H9 (cell line): ENCODE data around the gene PAEP. TPM values are rescaled to one million over a fixed set of nuclear protein-coding genes. Genes with fewer than 3 reads are reported as not detected.

Source experiments
- DNase-seq: peaks from one replicate; pipeline ENCODE4 v3.0.0-alpha.2; 2017
- H2AFZ ChIP-seq: one replicate; pipeline ENCODE4 v1.6.1; 2013; ENCODE audit warnings: mild to moderate bottlenecking, low read length, control low read depth, moderate library complexity
- H2AK5ac ChIP-seq: 2 replicates; pipeline ENCODE4 v1.6.1; 2013; ENCODE audit warnings: low read length, control low read depth, mixed read lengths; ENCODE audit not compliant: insufficient read length
- H2BK120ac ChIP-seq: one replicate; pipeline ENCODE4 v1.6.1; 2013; ENCODE audit warnings: low read depth, mild to moderate bottlenecking, low read length, control low read depth, inconsistent platforms; ENCODE audit not compliant: poor library complexity, severe bottlenecking
- H2BK12ac ChIP-seq: 2 replicates; pipeline ENCODE4 v1.6.1; 2013; ENCODE audit warnings: low read length, control low read depth, mixed read lengths, low read depth; ENCODE audit not compliant: insufficient read length
- H2BK15ac ChIP-seq: 2 replicates; pipeline ENCODE4 v1.6.1; 2013; ENCODE audit warnings: low read depth, low read length, control low read depth
- H2BK20ac ChIP-seq: one replicate; pipeline ENCODE4 v1.6.1; 2013; ENCODE audit warnings: low read depth, mild to moderate bottlenecking, low read length, control low read depth, inconsistent platforms; ENCODE audit not compliant: poor library complexity, severe bottlenecking
- H2BK5ac ChIP-seq: 2 replicates; pipeline ENCODE4 v1.6.1; 2013; ENCODE audit warnings: low read length, control low read depth, mixed read lengths; ENCODE audit not compliant: insufficient read length
- H3K14ac ChIP-seq: 2 replicates; pipeline ENCODE4 v1.6.1; 2013; ENCODE audit warnings: low read length, control low read depth; ENCODE audit not compliant: insufficient read depth
- H3K18ac ChIP-seq: 2 replicates; pipeline ENCODE4 v1.6.1; 2013; ENCODE audit warnings: low read depth, mild to moderate bottlenecking, mixed read lengths, low read length, control low read depth; ENCODE audit not compliant: insufficient read length
- H3K23ac ChIP-seq: 2 replicates; pipeline ENCODE4 v1.6.1; 2013; ENCODE audit warnings: low read length, control low read depth, mixed read lengths, low read depth; ENCODE audit not compliant: insufficient read length
- H3K23me2 ChIP-seq: 2 replicates; pipeline ENCODE4 v1.6.1; 2013; ENCODE audit warnings: low read depth, mild to moderate bottlenecking, mixed read lengths, low read length, control low read depth; ENCODE audit not compliant: insufficient read length, poor library complexity, severe bottlenecking
- H3K27ac ChIP-seq: 2 replicates; pipeline ENCODE4 v1.5.1; 2013; ENCODE audit warnings: low read length, control low read depth, mixed read lengths, low read depth; ENCODE audit not compliant: insufficient read length
- H3K27me3 ChIP-seq: 2 replicates; pipeline ENCODE4 v1.6.1; 2013; ENCODE audit warnings: low read length, control low read depth, inconsistent platforms; ENCODE audit not compliant: insufficient read depth
- H3K4ac ChIP-seq: 2 replicates; pipeline ENCODE4 v1.6.1; 2013; ENCODE audit warnings: low read depth, mild to moderate bottlenecking, control low read depth, inconsistent platforms, low read length, moderate library complexity
- H3K4me1 ChIP-seq: 2 replicates; pipeline ENCODE4 v1.6.1; 2013; ENCODE audit warnings: low read length, control low read depth, inconsistent platforms; ENCODE audit not compliant: insufficient read depth
- H3K4me2 ChIP-seq: 2 replicates; pipeline ENCODE4 v1.6.1; 2013; ENCODE audit warnings: low read length, control low read depth, mixed read lengths; ENCODE audit not compliant: insufficient read length, insufficient read depth
- H3K56ac ChIP-seq: 2 replicates; pipeline ENCODE4 v1.6.1; 2013; ENCODE audit warnings: low read depth, mild to moderate bottlenecking, mixed read lengths, low read length, control low read depth; ENCODE audit not compliant: insufficient read length
- H3K79me1 ChIP-seq: 2 replicates; pipeline ENCODE4 v1.6.1; 2013; ENCODE audit warnings: low read depth, mild to moderate bottlenecking, moderate library complexity, low read length, control low read depth, inconsistent platforms; ENCODE audit not compliant: insufficient read depth, poor library complexity, severe bottlenecking
- H3K79me2 ChIP-seq: 2 replicates; pipeline ENCODE4 v1.6.1; 2013; ENCODE audit warnings: low read length, control low read depth, inconsistent platforms; ENCODE audit not compliant: insufficient read depth
- H3K9ac ChIP-seq: 2 replicates; pipeline ENCODE4 v1.6.1; 2013; ENCODE audit warnings: low read length, control low read depth, mixed read lengths; ENCODE audit not compliant: insufficient read length; ENCODE audit errors: extremely low read depth
- H3K9me3 ChIP-seq: one replicate; pipeline ENCODE4 v1.6.1; 2013; ENCODE audit warnings: low read depth, low read length, inconsistent platforms; ENCODE audit not compliant: control insufficient read depth
- H3T11ph ChIP-seq: one replicate; pipeline ENCODE4 v1.6.1; 2013; ENCODE audit warnings: mild to moderate bottlenecking, low read length, control low read depth, inconsistent platforms
- H4K20me1 ChIP-seq: one replicate; pipeline ENCODE4 v1.6.1; 2013; ENCODE audit not compliant: control insufficient read depth, insufficient read length, insufficient read depth
- H4K5ac ChIP-seq: 2 replicates; pipeline ENCODE4 v1.6.1; 2013; ENCODE audit warnings: low read depth, mild to moderate bottlenecking, mixed read lengths, low read length, control low read depth; ENCODE audit not compliant: insufficient read length
- H4K8ac ChIP-seq: replicated peaks from 2 replicates; pipeline ENCODE4 v1.6.1; 2013; ENCODE audit warnings: low read length, control low read depth, mixed read lengths, low read depth; ENCODE audit not compliant: insufficient read length
- H4K91ac ChIP-seq: 2 replicates; pipeline ENCODE4 v1.6.1; 2013; ENCODE audit warnings: low read depth, mild to moderate bottlenecking, moderate library complexity, mixed read lengths, low read length, control low read depth; ENCODE audit not compliant: insufficient read length
- H3K27ac Mint-ChIP-seq, 3 experiments: 2 replicates in 2 of 3; 3 replicates in 1 of 3; pipeline ENCODE4 v1.8.0; 2020 to 2021; ENCODE audit warnings: mixed read lengths in 3 of 3, mild to moderate bottlenecking in 1 of 3, moderate library complexity in 1 of 3
- H3K27me3 Mint-ChIP-seq: 2 replicates; pipeline ENCODE4 v1.8.0; 2021; ENCODE audit warnings: low read depth, mild to moderate bottlenecking, moderate library complexity, mixed read lengths
- H3K36me3 Mint-ChIP-seq, 3 experiments: 2 replicates in 2 of 3; 3 replicates in 1 of 3; pipeline ENCODE4 v1.8.0; 2020 to 2021; ENCODE audit warnings: low read depth in 3 of 3, mixed read lengths in 3 of 3; ENCODE audit not compliant: insufficient read depth in 1 of 3
- H3K4me1 Mint-ChIP-seq, 2 experiments: 2 replicates each; pipeline ENCODE4 v1.8.0; 2020; ENCODE audit warnings: mixed read lengths in 2 of 2
- H3K4me3 Mint-ChIP-seq, 2 experiments: 2 replicates in 1 of 2; 3 replicates in 1 of 2; pipeline ENCODE4 v1.8.0; 2020 to 2021; ENCODE audit warnings: mild to moderate bottlenecking in 2 of 2, mixed read lengths in 2 of 2, moderate library complexity in 1 of 2
- H3K9me3 Mint-ChIP-seq, 2 experiments: 2 replicates in 1 of 2; 3 replicates in 1 of 2; pipeline ENCODE4 v1.8.0; 2020; ENCODE audit warnings: mild to moderate bottlenecking in 2 of 2, mixed read lengths in 2 of 2, moderate library complexity in 1 of 2
- CTCF ChIP-seq: fragments of 200-600 bp; sonication (generic); conservative IDR thresholded peaks from 3 replicates; pipeline ENCODE4 v1.8.0; 2021; ENCODE audit warnings: antibody characterized with exemption, mild to moderate bottlenecking
- WGBS: extraction: QIAGEN DNeasy Blood & Tissue Kit; methylation state at CpG from one replicate; pipeline ENCODE4 v1.1.7; 2013; ENCODE audit warnings: missing lambda C conversion rate, low lambda C conversion rate, mixed read lengths; ENCODE audit not compliant: insufficient read length; ENCODE audit errors: extremely low coverage; 5-methylcytosine and 5-hydroxymethylcytosine counted together
- total RNA-seq: library from RNA; stranded (reverse); gene quantifications from 2 replicates; pipeline ENCODE4 v1.2.1, GENCODE V29; 2021

Gene PAEP
- total RNA-seq, 1 experiment from 2014 or later = not detected

- no peak overlapping the region for H2BK120ac ChIP-seq
- no peak overlapping the region for H3K4ac ChIP-seq
- no peaks in the 10 kb centered on the region for H3K27me3 ChIP-seq
- H3K9me3 ChIP-seq = no peaks in the 10 kb centered on the region
- H3K18ac ChIP-seq = no peak overlapping the region
- DNase-seq = no peak
- H3K9ac ChIP-seq = no peak overlapping the region
- no peaks in the 10 kb centered on the region for H3K79me2 ChIP-seq
- Mint-ChIP-seq H3K27ac (no peak overlapping the region; a peak in 1 of 7 replicates), H3K9me3 (peaks cover 6 to 9% of the 10 kb centered on the region in 2 experiments), H3K4me3 (no peak overlapping the region), H3K4me1 (peaks cover 0 to 2% of the 10 kb centered on the region in 2 experiments; a peak in 2 of 4 replicates), H3K36me3 (peaks cover 0 to 3% (median 0%) of the 10 kb centered on the region in 3 experiments; a peak in 1 of 7 replicates), H3K27me3 (peaks cover 15% of the 10 kb centered on the region)
- H3K23me2 ChIP-seq = no peaks in the 10 kb centered on the region
- no peak overlapping the region for H4K91ac ChIP-seq
- no peak overlapping the region for H2BK15ac ChIP-seq
- H3K14ac ChIP-seq = no peak overlapping the region
- H4K20me1 ChIP-seq = no peaks in the 10 kb centered on the region
- no CpG with 5 or more reads among the region's 5 CpGs for WGBS
- no peak overlapping the region for H3K56ac ChIP-seq
- no peak overlapping the region for H3K23ac ChIP-seq
- H4K5ac ChIP-seq = no peak overlapping the region
- no peaks in the 10 kb centered on the region for H3K4me1 ChIP-seq
- no peak overlapping the region for H2AFZ ChIP-seq
- no peak overlapping the region for H2AK5ac ChIP-seq
- H3K27ac ChIP-seq = no peak overlapping the region
- no peak for TF ChIP-seq CTCF
- no peak overlapping the region for H2BK12ac ChIP-seq
- no peak overlapping the region for H2BK20ac ChIP-seq
- H4K8ac ChIP-seq = no peak overlapping the region
- no peaks in the 10 kb centered on the region for H3K79me1 ChIP-seq
- no peak overlapping the region for H2BK5ac ChIP-seq
- H3T11ph ChIP-seq = no peak overlapping the region
- no peak overlapping the region for H3K4me2 ChIP-seq
Observed at GRCh38 chr9:135584371-135584770, 22.8 kb downstream of the PAEP start.
